Measurements from ENCODE around the gene ZGLP1. TPM values are rescaled to one million over a fixed set of nuclear protein-coding genes. Genes with fewer than 3 reads are reported as not detected.

The ZGLP1 gene
- total and polyA plus RNA-seq, 2 experiments from 2014 or later = 4.1 to 12.2 TPM

- peaks cover 25% of the 10 kb centered on the region for H3K36me3 ChIP-seq
- no peaks in the 10 kb centered on the region for H3K27me3 ChIP-seq
- peaks cover 3% of the 10 kb centered on the region for H3K4me1 ChIP-seq (ENCODE audit: low read depth)
- H3K4me3 ChIP-seq = no peak overlapping the region
- no peak for DNase-seq (ENCODE audit: low read depth in 1 of 2, low spot score in 1 of 2)
- no peak overlapping the region for H3K27ac ChIP-seq
- no peak for TF ChIP-seq CTCF (IDR thresholded peaks at IDR 0.05; ENCODE audit: low read depth, low read length)
- no peaks in the 10 kb centered on the region for H3K9me3 ChIP-seq (ENCODE audit: low read depth)
Measured at GRCh38 chr19:10256970-10257615, 52.5 kb downstream of the ZGLP1 start.

GRCh38 chr19:10256551-10256950 lies 53.1 kb downstream of the ZGLP1 start:
- Histone ChIP-seq H3K4me3 (no peak overlapping the region), H3K4me1 (ENCODE audit: low read depth) (peaks cover 3% of the 10 kb centered on the region), H3K9me3 (ENCODE audit: low read depth) (no peaks in the 10 kb centered on the region), H3K27me3 (no peaks in the 10 kb centered on the region), H3K36me3 (peaks cover 25% of the 10 kb centered on the region), H3K27ac (no peak overlapping the region)
- DNase-seq (ENCODE audit: low read depth in 1 of 2, low spot score in 1 of 2) = no peak
- no peak for TF ChIP-seq CTCF (IDR thresholded peaks at IDR 0.05; ENCODE audit: low read depth, low read length)

- no peak for TF ChIP-seq CTCF (IDR thresholded peaks at IDR 0.05; ENCODE audit: low read depth, low read length)
- peaks cover 25% of the 10 kb centered on the region for H3K36me3 ChIP-seq
- H3K4me3 ChIP-seq = no peak overlapping the region
- no peak for DNase-seq (ENCODE audit: low read depth in 1 of 2, low spot score in 1 of 2)
- no peaks in the 10 kb centered on the region for H3K27me3 ChIP-seq
- no peak overlapping the region for H3K27ac ChIP-seq
- H3K9me3 ChIP-seq (ENCODE audit: low read depth) = no peaks in the 10 kb centered on the region
- peaks cover 3% of the 10 kb centered on the region for H3K4me1 ChIP-seq (ENCODE audit: low read depth)
Measured at GRCh38 chr19:10255358-10255757, 54.3 kb downstream of the ZGLP1 start.

Other genes starting within 250 kb of the ZGLP1 start
- 3.4 and 7.8 TPM in 2 replicates for gene SHFL, start 223.5 kb downstream of the ZGLP1 start, total RNA-seq
- gene SHFL, start 223.5 kb downstream of the ZGLP1 start, polyA plus RNA-seq = 2.2 and 4.8 TPM in 2 replicates
- 0.51 and 0.88 TPM in 2 replicates for gene ANGPTL6, start 207.1 kb downstream of the ZGLP1 start, total RNA-seq
- 0.62 and 0.75 TPM in 2 replicates for gene ANGPTL6, start 207.1 kb downstream of the ZGLP1 start, polyA plus RNA-seq
- 51.0 and 67.3 TPM in 2 replicates for gene PPAN, start 203.5 kb downstream of the ZGLP1 start, total RNA-seq
- gene PPAN, start 203.5 kb downstream of the ZGLP1 start, polyA plus RNA-seq = 42.9 and 47.1 TPM in 2 replicates
- 13.7 and 19.4 TPM in 2 replicates for gene P2RY11, start 198.1 kb downstream of the ZGLP1 start, total RNA-seq
- gene P2RY11, start 198.1 kb downstream of the ZGLP1 start, polyA plus RNA-seq = 13.1 and 14.1 TPM in 2 replicates
- gene EIF3G, start 189.9 kb downstream of the ZGLP1 start, total RNA-seq = 353 and 384 TPM in 2 replicates
- 206 and 223 TPM in 2 replicates for gene EIF3G, start 189.9 kb downstream of the ZGLP1 start, polyA plus RNA-seq
- 78.2 and 100 TPM in 2 replicates for gene DNMT1, start 114.9 kb downstream of the ZGLP1 start, total RNA-seq
- gene DNMT1, start 114.9 kb downstream of the ZGLP1 start, polyA plus RNA-seq = 106 TPM in 2 replicates
- 5.7 and 7.7 TPM in 2 replicates for gene S1PR2, start 78.5 kb downstream of the ZGLP1 start, total RNA-seq
- 1.8 and 2.1 TPM in 2 replicates for gene S1PR2, start 78.5 kb downstream of the ZGLP1 start, polyA plus RNA-seq
- 119 and 129 TPM in 2 replicates for gene MRPL4, start 57.6 kb downstream of the ZGLP1 start, total RNA-seq
- gene MRPL4, start 57.6 kb downstream of the ZGLP1 start, polyA plus RNA-seq = 78.5 and 81.2 TPM in 2 replicates
- gene ICAM1, start 38.7 kb downstream of the ZGLP1 start, total RNA-seq = 0.18 and 0.57 TPM in 2 replicates
- 0.50 and 0.77 TPM in 2 replicates for gene ICAM1, start 38.7 kb downstream of the ZGLP1 start, polyA plus RNA-seq
- gene ICAM4, start 22.9 kb downstream of the ZGLP1 start, total RNA-seq = 21.8 and 23.4 TPM in 2 replicates
- gene ICAM4, start 22.9 kb downstream of the ZGLP1 start, polyA plus RNA-seq = 19.0 and 24.0 TPM in 2 replicates
- 22.9 and 53.0 TPM in 2 replicates for gene ICAM5, start 19.9 kb downstream of the ZGLP1 start, total RNA-seq
- gene ICAM5, start 19.9 kb downstream of the ZGLP1 start, polyA plus RNA-seq = 21.0 and 31.9 TPM in 2 replicates
- gene FDX2, start 6.2 kb upstream of the ZGLP1 start, total RNA-seq = 28.9 and 42.9 TPM in 2 replicates
- 40.9 and 70.9 TPM in 2 replicates for gene FDX2, start 6.2 kb upstream of the ZGLP1 start, polyA plus RNA-seq
- 46.9 and 56.2 TPM in 2 replicates for gene RAVER1, start 23.7 kb upstream of the ZGLP1 start, total RNA-seq
- gene RAVER1, start 23.7 kb upstream of the ZGLP1 start, polyA plus RNA-seq = 68.2 and 71.2 TPM in 2 replicates
- gene ICAM3, start 29.8 kb upstream of the ZGLP1 start, total RNA-seq = 2.9 and 9.0 TPM in 2 replicates
- gene ICAM3, start 29.8 kb upstream of the ZGLP1 start, polyA plus RNA-seq = 8.6 and 12.7 TPM in 2 replicates
- 126 and 135 TPM in 2 replicates for gene TYK2, start 70.8 kb upstream of the ZGLP1 start, total RNA-seq
- 142 and 148 TPM in 2 replicates for gene TYK2, start 70.8 kb upstream of the ZGLP1 start, polyA plus RNA-seq
- gene CDC37, start 93.7 kb upstream of the ZGLP1 start, total RNA-seq = 240 and 298 TPM in 2 replicates
- gene CDC37, start 93.7 kb upstream of the ZGLP1 start, polyA plus RNA-seq = 229 and 233 TPM in 2 replicates
- 1.0 and 2.5 TPM in 2 replicates for gene PDE4A, start 110.7 kb upstream of the ZGLP1 start, total RNA-seq
- gene PDE4A, start 110.7 kb upstream of the ZGLP1 start, polyA plus RNA-seq = 2.4 and 3.4 TPM in 2 replicates
- 70.5 and 73.6 TPM in 2 replicates for gene KEAP1, start 193.5 kb upstream of the ZGLP1 start, total RNA-seq
- 85.5 and 92.5 TPM in 2 replicates for gene KEAP1, start 193.5 kb upstream of the ZGLP1 start, polyA plus RNA-seq
- 0.60 and 0.63 TPM in 2 replicates for gene S1PR5, start 207.6 kb upstream of the ZGLP1 start, total RNA-seq
- gene S1PR5, start 207.6 kb upstream of the ZGLP1 start, polyA plus RNA-seq = 0.75 TPM in 1 of 2 replicates, not detected in the other
- 67.0 and 67.3 TPM in 2 replicates for gene ATG4D, start 234.1 kb upstream of the ZGLP1 start, total RNA-seq
- gene ATG4D, start 234.1 kb upstream of the ZGLP1 start, polyA plus RNA-seq = 69.0 and 74.0 TPM in 2 replicates